ENCODE results near the gene BFSP1. TPM values are rescaled to one million over a fixed set of nuclear protein-coding genes. Genes with fewer than 3 reads are reported as not detected.

BFSP1 gene
- total RNA-seq, 4 donors from 2014 or later, result 1.5 to 5.1 (median 3.1) TPM

GRCh38 chr20:17537959-17538358, 6.8 kb upstream of the BFSP1 start:
- H3K4me1 ChIP-seq, result peaks cover 0 to 3% of the 10 kb centered on the region in 2 donors
- H3K36me3 ChIP-seq, result no peaks in the 10 kb centered on the region
- no peak for TF ChIP-seq POLR2A (IDR thresholded peaks at IDR 0.05)
- no peak for TF ChIP-seq CTCF (IDR thresholded peaks at IDR 0.05)
- H3K4me3 ChIP-seq, result no peak overlapping the region
- no peak overlapping the region for H3K27ac ChIP-seq
- intact Hi-C loops (cut with DNase I; ENCODE audit: low total_unique reads), result loop anchor here (1.0 kb wide), 1 partner anchor 79 kb away; no protein-coding TSS in a partner anchor
- DNase-seq, result no peak
- no peaks in the 10 kb centered on the region for H3K9me3 ChIP-seq
- no peaks in the 10 kb centered on the region for H3K27me3 ChIP-seq

- Histone ChIP-seq H3K4me1 (peaks cover 0 to 3% of the 10 kb centered on the region in 2 donors), H3K36me3 (no peaks in the 10 kb centered on the region), H3K27me3 (no peaks in the 10 kb centered on the region), H3K27ac (no peak overlapping the region), H3K4me3 (no peak overlapping the region), H3K9me3 (no peaks in the 10 kb centered on the region)
- DNase-seq, result peak; percentile 73 to 82
- intact Hi-C loops (cut with DNase I; ENCODE audit: low total_unique reads), result loop anchor here (1.0 kb wide), 1 partner anchor 80 kb away; no protein-coding TSS in a partner anchor
- TF ChIP-seq POLR2A (IDR thresholded peaks at IDR 0.05) (no peak), CTCF (IDR thresholded peaks at IDR 0.05) (peak; percentile 85 to 98 (median 96))
Observed at GRCh38 chr20:17536944-17537444, 5.8 kb upstream of the BFSP1 start.

- DNase-seq, result no peak
- H3K27ac ChIP-seq, result no peak overlapping the region
- intact Hi-C loops (cut with DNase I; ENCODE audit: low total_unique reads), result no loop called here
- no peak overlapping the region for H3K4me3 ChIP-seq
- no peaks in the 10 kb centered on the region for H3K4me1 ChIP-seq
- no peak for TF ChIP-seq POLR2A (IDR thresholded peaks at IDR 0.05)
- TF ChIP-seq CTCF (IDR thresholded peaks at IDR 0.05), result no peak
- no peaks in the 10 kb centered on the region for H3K9me3 ChIP-seq
- H3K36me3 ChIP-seq, result no peaks in the 10 kb centered on the region
- no peaks in the 10 kb centered on the region for H3K27me3 ChIP-seq
Observed at GRCh38 chr20:17534077-17534476, 2.9 kb upstream of the BFSP1 start.

- TF ChIP-seq CTCF (IDR thresholded peaks at IDR 0.05) (no peak), POLR2A (IDR thresholded peaks at IDR 0.05) (no peak)
- Histone ChIP-seq H3K4me1 (no peaks in the 10 kb centered on the region), H3K9me3 (no peaks in the 10 kb centered on the region), H3K4me3 (no peak overlapping the region), H3K36me3 (no peaks in the 10 kb centered on the region), H3K27me3 (no peaks in the 10 kb centered on the region), H3K27ac (no peak overlapping the region)
- intact Hi-C loops (cut with DNase I; ENCODE audit: low total_unique reads), result no loop called here
- DNase-seq, result no peak
Observed at GRCh38 chr20:17533396-17533795, 2.2 kb upstream of the BFSP1 start.

- H3K4me1 ChIP-seq, result no peaks in the 10 kb centered on the region
- no peaks in the 10 kb centered on the region for H3K27me3 ChIP-seq
- peak overlapping the region; percentile 61 to 71 for H3K27ac ChIP-seq
- H3K9me3 ChIP-seq, result no peaks in the 10 kb centered on the region
- no peaks in the 10 kb centered on the region for H3K36me3 ChIP-seq
- H3K4me3 ChIP-seq, result peak overlapping the region; percentile 3 to 56
- TF ChIP-seq CTCF (IDR thresholded peaks at IDR 0.05) (no peak), POLR2A (IDR thresholded peaks at IDR 0.05) (no peak)
- intact Hi-C loops (cut with DNase I; ENCODE audit: low total_unique reads), result no loop called here
- no peak for DNase-seq
Observed at GRCh38 chr20:17531665-17532025, 466 bp upstream of the BFSP1 start.
